Activated naive CD8-positive, alpha-beta T cell treated with anti-CD3 and anti-CD28 coated beads for 36 hours (primary cell): ENCODE measurements around the gene TMEM119. TPM values are rescaled to one million over a fixed set of nuclear protein-coding genes. Genes with fewer than 3 reads are reported as not detected.
"Not testable (repeated sequence)": the region's sequence is repeated elsewhere in the genome, so short reads cannot be mapped to it uniquely, and the experiment has no call there.

Source experiments
- DNase-seq: peaks from one replicate; pipeline ENCODE4 v3.0.0; 2021
- H3K27ac Mint-ChIP-seq: one replicate; pipeline ENCODE4 v1.8.0; 2022; ENCODE audit warnings: mild to moderate bottlenecking, moderate library complexity, mixed read lengths
- H3K27me3 Mint-ChIP-seq: one replicate; pipeline ENCODE4 v1.8.0; 2022; ENCODE audit warnings: mild to moderate bottlenecking, mixed read lengths
- H3K36me3 Mint-ChIP-seq: one replicate; pipeline ENCODE4 v1.8.0; 2021; ENCODE audit warnings: mild to moderate bottlenecking, mixed read lengths
- H3K4me1 Mint-ChIP-seq: one replicate; pipeline ENCODE4 v1.8.0; 2021; ENCODE audit warnings: mixed read lengths
- H3K4me3 Mint-ChIP-seq: one replicate; pipeline ENCODE4 v1.8.0; 2022; ENCODE audit warnings: mild to moderate bottlenecking, moderate library complexity, mixed read lengths
- H3K9me3 Mint-ChIP-seq: one replicate; pipeline ENCODE4 v1.8.0; 2022; ENCODE audit warnings: mixed read lengths
- total RNA-seq, 2 experiments: library from RNA; stranded (reverse); gene quantifications; one replicate each; pipeline ENCODE4 v1.2.3, GENCODE V29; 2021

Gene TMEM119
- total RNA-seq, 2 experiments from 2014 or later, result 0.12 TPM; not detected in 1

DNA sequence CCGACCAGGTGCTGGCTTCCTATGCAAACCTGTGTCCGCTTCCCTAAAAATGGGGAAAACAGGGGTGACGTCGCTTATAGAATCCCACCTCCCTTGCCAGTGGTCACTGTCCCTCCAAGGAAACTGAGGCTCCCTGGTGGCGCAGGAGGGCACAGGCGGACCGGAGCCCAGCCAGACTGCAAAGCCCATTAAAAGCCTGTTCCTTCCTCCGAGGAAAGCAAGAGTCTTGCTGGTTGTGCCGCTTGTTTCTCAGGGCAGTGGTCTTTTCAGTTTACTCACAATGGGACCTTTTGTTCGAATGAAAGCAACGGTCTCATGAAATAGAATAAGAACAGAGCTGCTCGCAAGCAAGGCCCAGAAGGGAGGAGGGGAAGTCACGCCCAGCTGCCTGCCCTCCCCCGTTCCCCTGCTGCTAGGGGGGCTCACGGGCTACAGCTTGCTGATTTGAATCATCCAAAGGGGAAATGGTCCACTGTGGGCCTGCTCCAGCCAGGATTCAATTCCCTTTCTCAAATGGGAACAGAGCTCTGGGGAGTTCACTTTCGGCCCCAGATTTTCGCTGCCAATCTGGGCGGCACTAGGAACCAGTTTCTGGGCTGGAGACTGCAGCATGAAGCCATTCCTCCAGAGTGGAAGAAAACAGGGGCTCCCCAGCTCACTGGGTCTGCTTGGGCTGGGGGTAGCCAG is 40.4 kb upstream of the TMEM119 start:
- Mint-ChIP-seq H3K27ac (peak overlapping the region; percentile 20), H3K4me3 (no peak overlapping the region), H3K4me1 (peaks cover 53% of the 10 kb centered on the region), H3K9me3 (no peaks in the 10 kb centered on the region), H3K27me3 (no peaks in the 10 kb centered on the region), H3K36me3 (peaks cover 2% of the 10 kb centered on the region)
- DNase-seq, result no peak

DNA sequence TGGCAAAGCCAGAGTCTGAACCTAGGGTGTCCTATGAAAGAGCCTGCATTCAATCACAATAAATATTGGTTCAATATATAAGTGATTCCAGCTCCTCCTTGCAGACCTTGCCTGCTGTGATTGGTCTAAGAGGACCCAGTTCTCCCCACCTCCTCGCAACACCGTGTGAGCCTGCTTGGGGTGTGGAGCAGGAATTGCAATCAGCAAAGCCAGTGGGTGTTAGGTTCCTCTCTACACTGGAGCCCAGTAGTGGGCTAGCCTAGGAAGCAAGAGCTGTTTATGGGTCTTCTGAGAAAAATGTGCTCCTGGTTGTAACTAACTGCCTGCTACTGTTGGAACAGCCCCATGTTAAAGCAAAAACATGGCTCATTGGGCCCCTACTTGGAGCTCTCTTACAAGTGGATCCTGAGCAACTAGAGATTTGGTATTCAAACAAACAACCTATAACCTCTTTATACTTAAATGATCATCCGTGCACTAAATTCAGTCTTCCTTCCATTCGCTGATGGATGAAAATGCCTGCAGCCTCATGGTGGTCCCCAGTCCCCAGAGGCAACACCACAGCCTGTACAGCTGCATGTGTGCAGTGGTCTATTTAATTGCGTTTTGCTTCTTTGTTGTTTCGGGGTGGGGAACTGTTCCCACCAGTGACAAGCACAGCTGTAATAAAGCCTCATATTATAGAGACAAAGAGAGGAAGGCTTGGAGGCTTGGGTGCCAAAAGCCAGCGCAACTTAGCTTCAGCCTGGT is 39.5 kb upstream of the TMEM119 start:
- Mint-ChIP-seq H3K27ac (no peak overlapping the region), H3K9me3 (no peaks in the 10 kb centered on the region), H3K27me3 (no peaks in the 10 kb centered on the region), H3K36me3 (peaks cover 8% of the 10 kb centered on the region), H3K4me3 (no peak overlapping the region), H3K4me1 (peaks cover 60% of the 10 kb centered on the region)
- DNase-seq, result no peak

DNA sequence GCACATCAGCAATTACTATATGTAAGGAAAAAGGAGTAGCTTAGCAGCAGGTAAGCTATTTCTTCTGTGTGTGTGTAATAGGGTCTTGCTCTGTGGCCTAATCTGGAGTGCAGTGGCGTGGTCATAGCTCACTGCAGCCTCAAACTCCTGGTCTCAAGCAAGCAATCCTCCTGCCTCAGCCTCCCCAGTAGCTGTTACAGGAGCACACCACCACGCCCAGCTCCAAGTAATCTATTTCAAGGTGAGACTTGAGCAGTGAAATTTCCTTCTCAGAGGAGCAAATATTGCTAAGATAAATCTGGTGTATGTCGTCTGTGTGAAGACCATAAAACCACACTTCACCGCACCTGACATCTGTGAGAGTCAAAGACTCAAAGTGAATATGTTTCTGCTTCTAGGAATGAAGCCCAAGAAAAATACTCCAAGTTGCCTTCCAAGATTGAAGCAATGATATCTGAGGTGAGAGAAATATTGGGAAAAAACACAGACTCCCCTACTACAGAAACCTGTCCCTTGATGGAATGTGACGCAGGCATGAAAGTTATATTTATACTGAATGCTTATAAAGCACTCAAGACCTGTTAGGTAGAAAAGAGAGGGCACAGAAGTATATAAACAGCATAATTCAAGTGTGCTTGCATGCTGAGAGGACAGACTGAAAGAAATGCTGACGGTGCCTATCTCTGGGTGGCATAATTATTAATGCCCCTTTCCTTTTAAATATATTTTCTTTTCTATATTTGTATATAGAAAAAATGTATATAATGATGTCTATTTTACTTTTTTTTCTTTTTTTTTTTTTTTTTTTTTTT is 38.3 kb upstream of the TMEM119 start:
- peaks cover 2% of the 10 kb centered on the region for H3K9me3 Mint-ChIP-seq
- peaks cover 65% of the 10 kb centered on the region for H3K4me1 Mint-ChIP-seq
- H3K36me3 Mint-ChIP-seq, result peaks cover 16% of the 10 kb centered on the region
- H3K27ac Mint-ChIP-seq, result peak overlapping the region; percentile 97
- peak overlapping the region; percentile 48 for H3K4me3 Mint-ChIP-seq
- H3K27me3 Mint-ChIP-seq, result no peaks in the 10 kb centered on the region
- no peak for DNase-seq

DNA sequence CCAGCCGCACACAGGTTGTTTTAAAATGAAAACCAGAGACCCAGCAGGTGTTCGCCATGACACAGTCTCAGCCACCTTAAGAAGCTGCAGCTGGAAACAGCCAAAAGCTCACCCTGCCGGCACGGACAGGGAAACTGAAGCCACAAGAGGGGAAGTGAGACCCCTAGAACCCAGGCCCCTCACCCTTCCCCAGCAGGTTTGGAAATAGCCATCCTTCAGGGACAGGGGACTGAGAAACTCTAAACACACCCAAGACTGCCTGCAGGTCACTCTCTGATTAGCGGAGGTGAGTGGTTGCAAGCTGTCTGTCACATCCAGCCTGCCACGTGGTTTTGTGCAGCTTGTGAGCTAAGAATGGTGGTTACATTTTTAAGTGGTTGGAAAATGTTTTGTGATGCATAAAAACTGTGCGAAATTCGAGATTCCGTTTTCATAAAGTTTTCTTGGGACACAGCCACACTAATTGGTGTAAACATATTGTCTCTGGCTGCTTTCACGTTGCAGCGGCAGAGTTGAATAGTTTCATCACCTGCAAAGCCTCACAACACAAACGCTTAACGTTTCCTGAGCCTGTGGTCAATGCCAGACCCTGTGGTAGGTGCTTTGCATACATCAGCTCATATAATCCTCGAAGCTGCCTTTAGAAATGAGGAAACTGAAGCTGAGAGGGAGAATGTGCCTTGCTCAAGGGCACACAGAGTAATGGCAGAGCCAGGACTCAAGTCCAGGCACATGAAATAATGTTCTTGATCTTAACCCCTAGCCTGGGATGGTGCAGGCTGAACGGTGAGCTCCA is 37.5 kb upstream of the TMEM119 start:
- no peaks in the 10 kb centered on the region for H3K27me3 Mint-ChIP-seq
- H3K27ac Mint-ChIP-seq, result peak overlapping the region; percentile 97
- peaks cover 66% of the 10 kb centered on the region for H3K4me1 Mint-ChIP-seq
- H3K9me3 Mint-ChIP-seq, result peaks cover 2% of the 10 kb centered on the region
- peak overlapping the region; percentile 90 for H3K4me3 Mint-ChIP-seq
- peaks cover 21% of the 10 kb centered on the region for H3K36me3 Mint-ChIP-seq
- DNase-seq, result peak; percentile 63

DNA sequence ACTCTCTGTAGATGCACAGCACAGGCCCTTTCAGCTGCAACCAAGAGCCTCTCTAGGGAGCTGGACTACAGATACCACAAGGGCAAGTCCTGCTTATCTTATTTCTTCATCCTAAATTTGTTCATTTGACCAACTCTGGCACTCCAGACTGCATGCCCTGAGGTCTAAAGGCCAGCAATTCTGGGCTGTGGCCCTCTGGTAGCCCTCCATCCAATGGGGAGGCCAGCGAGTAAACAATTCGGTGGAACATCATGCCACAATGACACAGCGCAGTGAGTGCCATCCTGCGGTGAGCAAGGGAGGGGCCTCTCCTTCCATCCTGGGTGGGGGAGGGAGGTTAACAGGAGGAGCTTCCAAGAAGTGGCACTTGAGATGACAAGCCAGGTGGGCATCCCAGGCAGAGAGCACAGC is 36.5 kb upstream of the TMEM119 start:
- DNase-seq, result peak; percentile 45
- H3K4me3 Mint-ChIP-seq, result peak overlapping the region; percentile 90
- no peaks in the 10 kb centered on the region for H3K27me3 Mint-ChIP-seq
- peak overlapping the region; percentile 97 for H3K27ac Mint-ChIP-seq
- peaks cover 67% of the 10 kb centered on the region for H3K4me1 Mint-ChIP-seq
- H3K9me3 Mint-ChIP-seq, result peaks cover 2% of the 10 kb centered on the region
- peaks cover 27% of the 10 kb centered on the region for H3K36me3 Mint-ChIP-seq

DNA sequence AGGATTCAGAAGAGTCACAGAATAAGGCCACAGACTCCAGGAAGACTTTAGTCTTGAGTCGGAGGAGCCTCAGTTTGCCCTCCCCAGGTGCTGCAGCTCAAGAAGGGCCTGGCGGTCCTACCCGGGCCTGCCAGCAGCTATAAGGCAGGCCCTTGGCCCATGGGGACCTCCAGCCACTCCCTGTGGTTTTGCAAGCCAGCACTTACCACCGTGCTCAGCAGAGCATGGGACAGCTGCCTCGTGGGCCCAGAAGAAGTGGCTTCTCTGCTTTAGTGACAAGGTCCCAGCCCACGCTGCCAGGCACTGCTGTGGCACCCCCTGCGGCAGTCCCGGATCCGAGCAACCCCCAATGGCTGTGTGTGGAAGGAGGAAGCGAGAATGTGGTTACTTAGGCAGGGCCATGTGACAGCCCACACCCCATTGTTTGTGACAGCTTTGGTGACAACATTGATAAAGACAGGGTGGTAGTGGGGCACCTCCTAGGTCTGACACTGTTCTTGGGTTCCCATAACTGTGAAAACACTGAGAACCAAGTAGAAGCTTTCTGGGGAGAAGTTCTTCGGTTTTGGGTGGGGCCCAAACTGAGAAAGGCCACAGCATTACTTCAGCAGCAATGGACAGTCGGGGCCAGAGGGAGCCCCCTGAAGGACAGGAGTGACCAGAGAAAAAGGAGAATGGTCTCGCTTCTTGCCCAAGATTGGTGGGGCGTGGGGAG is 35.8 kb upstream of the TMEM119 start, which contains the start of gene SELPLG:
Gene SELPLG (minus strand): TSS at position 361 of the 715 bp plus-strand sequence. CDS start 9,587 bp downstream, outside the sequence.
- Mint-ChIP-seq H3K9me3 (peaks cover 2% of the 10 kb centered on the region), H3K27me3 (no peaks in the 10 kb centered on the region), H3K4me1 (peaks cover 66% of the 10 kb centered on the region), H3K36me3 (peaks cover 26% of the 10 kb centered on the region), H3K27ac (peak within 1 kb of the TSS; percentile 97), H3K4me3 (peak within 1 kb of the TSS; percentile 90)
- peak; percentile 83 for DNase-seq

DNA sequence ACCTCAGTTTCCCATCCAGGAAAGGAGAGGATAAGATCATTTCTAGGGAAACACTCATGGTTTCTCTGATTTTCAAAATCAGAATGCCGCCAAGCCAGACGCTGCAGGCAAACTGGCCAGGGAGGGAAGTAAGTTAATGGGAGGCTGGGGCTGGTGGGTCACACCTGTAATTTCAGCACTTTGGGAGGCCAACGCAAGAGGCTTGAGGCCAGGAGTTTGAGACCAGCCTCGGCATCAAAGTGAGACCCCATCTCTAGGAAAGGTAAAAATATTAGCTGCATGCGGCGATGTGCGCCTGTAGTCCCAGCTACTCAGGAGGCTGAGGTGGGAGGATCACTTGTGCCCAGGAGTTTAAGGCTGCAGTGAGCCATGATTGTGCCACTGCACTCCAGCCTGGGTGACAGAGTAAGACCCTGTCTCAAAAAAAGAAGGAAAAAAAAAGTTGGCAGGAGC is 35.2 kb upstream of the TMEM119 start:
- no peak for DNase-seq
- H3K4me1 Mint-ChIP-seq, result peaks cover 72% of the 10 kb centered on the region
- H3K4me3 Mint-ChIP-seq, result peak overlapping the region; percentile 90
- peak overlapping the region; percentile 97 for H3K27ac Mint-ChIP-seq
- H3K36me3 Mint-ChIP-seq, result peaks cover 26% of the 10 kb centered on the region
- no peaks in the 10 kb centered on the region for H3K27me3 Mint-ChIP-seq
- peaks cover 2% of the 10 kb centered on the region for H3K9me3 Mint-ChIP-seq

DNA sequence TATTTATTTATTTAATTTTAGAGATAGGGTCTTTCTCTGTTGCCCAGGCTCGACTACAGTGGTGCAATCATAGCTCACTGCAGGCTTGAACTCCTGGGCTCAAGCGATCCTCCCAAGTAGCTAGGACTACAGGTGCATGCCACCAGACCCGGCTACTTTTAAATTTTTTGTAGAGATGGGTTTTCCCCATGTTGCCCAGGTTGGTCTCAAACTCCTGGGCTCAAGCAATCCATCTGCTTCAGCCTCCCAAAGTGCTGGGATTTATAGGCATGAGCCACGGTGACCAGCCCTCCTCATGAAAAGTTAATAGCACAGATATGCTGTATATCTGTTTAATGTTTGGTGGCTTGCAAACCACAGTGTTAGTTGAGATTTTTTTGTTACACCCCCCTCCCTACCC is 33.4 kb upstream of the TMEM119 start:
- Mint-ChIP-seq H3K27ac (peak overlapping the region; percentile 97), H3K4me1 (peaks cover 72% of the 10 kb centered on the region), H3K36me3 (peaks cover 26% of the 10 kb centered on the region), H3K4me3 (peak overlapping the region; percentile 90)
- H3K27me3 Mint-ChIP-seq, DNase-seq, H3K9me3 Mint-ChIP-seq: not testable (repeated sequence)

DNA sequence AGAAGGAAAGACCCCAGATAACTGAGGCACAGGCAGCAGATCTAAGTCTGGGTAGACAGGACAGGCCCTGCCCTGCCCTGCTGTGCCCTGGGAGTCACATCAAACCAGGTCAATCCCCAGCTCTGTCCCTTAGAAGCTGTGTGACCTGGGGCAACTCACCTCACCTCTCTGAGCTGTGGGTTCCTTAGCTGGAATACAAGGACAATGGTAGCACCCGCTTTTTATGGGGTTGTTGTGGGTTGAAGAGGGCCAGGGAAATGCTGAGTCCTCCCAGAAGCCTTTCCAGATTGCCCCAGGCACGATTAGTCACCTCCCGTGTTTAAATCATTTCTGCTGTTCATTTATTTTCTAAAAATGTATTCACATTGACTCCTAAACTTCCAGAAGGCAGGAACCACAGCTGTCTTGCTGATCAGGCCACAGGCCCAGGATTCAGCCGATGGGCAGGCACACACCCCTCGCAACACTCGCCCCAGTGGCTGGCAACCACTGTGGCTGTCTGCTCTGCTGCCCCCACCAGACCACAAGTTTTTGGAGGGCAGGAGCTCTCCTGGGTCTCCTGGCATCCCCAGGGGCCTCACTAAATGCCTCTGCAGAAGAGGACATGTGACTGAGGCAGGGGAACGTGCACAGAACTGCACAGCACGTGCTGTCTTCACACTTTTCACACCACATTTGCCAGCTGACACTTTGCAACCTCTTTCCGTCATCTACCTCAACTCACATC is 32.8 kb upstream of the TMEM119 start:
- Mint-ChIP-seq H3K36me3 (peaks cover 29% of the 10 kb centered on the region), H3K4me3 (peak overlapping the region; percentile 95), H3K27ac (peak overlapping the region; percentile 97), H3K27me3 (no peaks in the 10 kb centered on the region), H3K9me3 (peaks cover 2% of the 10 kb centered on the region), H3K4me1 (peaks cover 70% of the 10 kb centered on the region)
- peak; percentile 40 for DNase-seq

DNA sequence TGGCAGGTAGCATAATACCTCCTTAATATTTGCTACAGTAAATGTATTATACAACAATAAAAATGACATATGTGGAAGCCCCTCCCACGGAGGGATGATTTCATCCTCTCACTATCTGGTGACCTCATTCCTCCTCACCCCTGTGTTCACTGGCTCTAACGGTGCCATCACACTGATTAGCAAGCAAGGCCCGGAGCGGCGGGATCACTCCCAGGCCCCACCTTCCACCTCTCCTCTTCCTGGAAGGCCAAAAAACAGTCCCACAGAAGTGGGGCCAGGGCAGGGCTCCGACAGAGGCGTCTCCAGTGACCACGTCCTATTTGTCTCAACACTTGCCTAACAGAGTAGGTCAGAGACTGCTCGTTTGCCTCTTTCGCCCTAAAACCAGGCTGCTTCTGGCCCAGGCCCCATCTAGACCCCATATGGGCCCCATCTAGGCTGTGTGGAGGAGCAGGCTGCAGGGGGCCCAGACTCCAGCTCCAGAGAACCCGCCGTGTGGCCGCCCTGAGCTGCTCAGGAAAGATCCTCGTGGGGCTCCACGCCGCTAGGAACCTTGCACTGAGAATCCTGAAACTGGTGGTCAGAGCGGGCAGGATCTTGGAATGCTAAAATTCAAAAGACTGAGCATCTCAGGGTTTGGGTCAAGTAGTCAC is 32.1 kb upstream of the TMEM119 start:
- DNase-seq, result peak; percentile 69
- H3K9me3 Mint-ChIP-seq, result peaks cover 2% of the 10 kb centered on the region
- H3K36me3 Mint-ChIP-seq, result peaks cover 34% of the 10 kb centered on the region
- no peaks in the 10 kb centered on the region for H3K27me3 Mint-ChIP-seq
- peaks cover 68% of the 10 kb centered on the region for H3K4me1 Mint-ChIP-seq
- peak overlapping the region; percentile 97 for H3K27ac Mint-ChIP-seq
- H3K4me3 Mint-ChIP-seq, result peak overlapping the region; percentile 95

DNA sequence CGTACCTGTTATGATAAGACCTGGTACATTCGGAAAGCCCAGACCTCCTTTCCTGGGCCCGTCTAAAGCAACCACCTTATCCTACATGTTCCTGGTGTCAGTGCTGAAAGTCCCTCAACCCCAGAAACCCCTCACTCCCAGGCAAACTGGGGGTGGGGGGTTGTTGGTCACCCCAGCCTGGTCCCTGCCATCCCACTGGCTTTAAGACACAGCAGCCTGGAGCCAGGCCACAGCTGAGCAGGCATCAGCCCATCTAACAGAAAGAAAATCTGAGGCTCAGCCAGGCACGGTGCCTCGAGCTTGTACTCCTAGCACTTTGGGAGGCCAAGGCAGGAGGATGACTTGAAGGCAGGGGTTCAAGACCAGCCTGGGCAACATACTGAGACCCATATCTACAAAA is 31.3 kb upstream of the TMEM119 start:
- Mint-ChIP-seq H3K36me3 (peaks cover 38% of the 10 kb centered on the region), H3K9me3 (peaks cover 2% of the 10 kb centered on the region), H3K27me3 (no peaks in the 10 kb centered on the region), H3K4me3 (peak overlapping the region; percentile 95), H3K4me1 (peaks cover 61% of the 10 kb centered on the region), H3K27ac (peak overlapping the region; percentile 97)
- DNase-seq, result no peak

DNA sequence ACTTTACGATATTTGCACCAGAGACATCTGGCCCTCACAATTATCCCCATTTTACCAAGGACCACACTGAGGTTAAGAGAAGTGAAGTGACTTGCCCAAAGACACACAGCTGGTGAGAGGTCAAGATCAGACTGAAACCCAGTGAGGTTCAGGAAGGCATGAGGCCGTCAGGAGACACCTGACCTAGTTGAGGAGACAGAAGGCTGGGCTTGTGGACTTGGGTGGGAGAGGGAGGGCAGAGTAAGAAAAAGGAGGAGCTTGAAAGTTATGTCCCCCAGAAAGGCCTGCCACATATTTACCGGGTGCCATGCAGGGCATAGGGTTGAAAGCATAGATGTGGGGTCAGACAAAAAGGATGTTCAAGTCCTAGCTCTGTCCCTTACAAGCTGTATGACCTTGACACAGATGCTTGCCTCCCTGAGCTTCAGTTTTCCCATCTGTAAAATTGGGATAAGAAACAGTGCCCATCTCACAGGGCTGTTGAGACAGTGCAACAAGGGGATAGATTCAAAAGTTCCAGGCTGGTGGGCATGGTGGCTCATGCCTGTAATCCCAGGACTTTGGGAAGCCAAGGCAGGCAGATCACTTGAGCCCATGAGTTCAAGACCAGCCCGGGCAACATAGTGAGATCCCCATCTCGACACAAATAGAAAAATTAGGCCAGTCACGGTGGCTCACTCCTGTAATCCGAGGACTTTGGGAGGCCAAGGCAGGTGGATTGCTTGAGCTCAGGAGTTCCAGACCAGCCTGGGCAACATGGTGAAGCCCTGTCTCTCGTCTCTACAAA is 29.4 kb upstream of the TMEM119 start:
- peak overlapping the region; percentile 34 for H3K4me3 Mint-ChIP-seq

More for the DNA sequence above, 29.4 kb upstream of the TMEM119 start:
- no peak for DNase-seq
- H3K9me3 Mint-ChIP-seq, result peaks cover 2% of the 10 kb centered on the region
- peaks cover 49% of the 10 kb centered on the region for H3K36me3 Mint-ChIP-seq
- peak overlapping the region; percentile 97 for H3K27ac Mint-ChIP-seq
- peaks cover 52% of the 10 kb centered on the region for H3K4me1 Mint-ChIP-seq
- H3K27me3 Mint-ChIP-seq, result no peaks in the 10 kb centered on the region
